ENCODE measurements around the gene PDZD7. TPM values are rescaled to one million over a fixed set of nuclear protein-coding genes. Genes with fewer than 3 reads are reported as not detected.

Gene PDZD7
- total RNA-seq, 2 donors from 2014 or later = 0.19 to 0.42 TPM

- no peak overlapping the region for H3K27ac ChIP-seq
- peaks cover 4% of the 10 kb centered on the region for H3K4me1 ChIP-seq
- no peak overlapping the region for H3K4me3 ChIP-seq
- no peak for DNase-seq
- H3K9ac ChIP-seq (ENCODE audit: low read depth in 2 of 2, low read length in 2 of 2) = no peak overlapping the region
- no peak for TF ChIP-seq CTCF (IDR thresholded peaks at IDR 0.05)
- H3K36me3 ChIP-seq = no peaks in the 10 kb centered on the region
- H3K27me3 ChIP-seq = no peaks in the 10 kb centered on the region
- H3K9me3 ChIP-seq = no peaks in the 10 kb centered on the region
- intact Hi-C loops (cut with DNase I) = no loop called here
Measured at GRCh38 chr10:101027106-101027720, 3.7 kb downstream of the PDZD7 start.

GRCh38 chr10:101022967-101023705 lies 7.8 kb downstream of the PDZD7 start:
- intact Hi-C loops (cut with DNase I) = no loop called here
- Histone ChIP-seq H3K4me3 (no peak overlapping the region), H3K9ac (ENCODE audit: low read depth in 2 of 2, low read length in 2 of 2) (no peak overlapping the region), H3K4me1 (no peaks in the 10 kb centered on the region), H3K27me3 (peaks cover 5% of the 10 kb centered on the region), H3K27ac (no peak overlapping the region), H3K9me3 (no peaks in the 10 kb centered on the region), H3K36me3 (no peaks in the 10 kb centered on the region)
- no peak for DNase-seq
- no peak for TF ChIP-seq CTCF (IDR thresholded peaks at IDR 0.05)

GRCh38 chr10:101021692-101022251 lies 9.2 kb downstream of the PDZD7 start:
- Histone ChIP-seq H3K27me3 (peaks cover 5% of the 10 kb centered on the region), H3K9ac (ENCODE audit: low read depth in 2 of 2, low read length in 2 of 2) (no peak overlapping the region), H3K36me3 (no peaks in the 10 kb centered on the region), H3K27ac (no peak overlapping the region), H3K4me3 (no peak overlapping the region), H3K4me1 (no peaks in the 10 kb centered on the region), H3K9me3 (no peaks in the 10 kb centered on the region)
- intact Hi-C loops (cut with DNase I) = no loop called here
- TF ChIP-seq CTCF (IDR thresholded peaks at IDR 0.05) = no peak
- no peak for DNase-seq

GRCh38 chr10:101021239-101021638 lies 9.7 kb downstream of the PDZD7 start:
- H3K4me1 ChIP-seq = no peaks in the 10 kb centered on the region
- H3K9me3 ChIP-seq = no peaks in the 10 kb centered on the region
- H3K4me3 ChIP-seq = no peak overlapping the region
- H3K36me3 ChIP-seq = no peaks in the 10 kb centered on the region
- intact Hi-C loops (cut with DNase I) = no loop called here
- no peak for TF ChIP-seq CTCF (IDR thresholded peaks at IDR 0.05)
- peaks cover 5% of the 10 kb centered on the region for H3K27me3 ChIP-seq
- no peak overlapping the region for H3K9ac ChIP-seq (ENCODE audit: low read depth in 2 of 2, low read length in 2 of 2)
- no peak for DNase-seq
- H3K27ac ChIP-seq = no peak overlapping the region

GRCh38 chr10:101020427-101021075 lies 10.4 kb downstream of the PDZD7 start:
- H3K36me3 ChIP-seq = no peaks in the 10 kb centered on the region
- H3K27me3 ChIP-seq = peaks cover 5% of the 10 kb centered on the region
- intact Hi-C loops (cut with DNase I) = no loop called here
- no peak overlapping the region for H3K4me3 ChIP-seq
- no peaks in the 10 kb centered on the region for H3K4me1 ChIP-seq
- H3K9ac ChIP-seq (ENCODE audit: low read depth in 2 of 2, low read length in 2 of 2) = no peak overlapping the region
- H3K9me3 ChIP-seq = no peaks in the 10 kb centered on the region
- TF ChIP-seq CTCF (IDR thresholded peaks at IDR 0.05) = no peak
- no peak overlapping the region for H3K27ac ChIP-seq
- DNase-seq = no peak
